HG03565 (cell line): Measurements from ENCODE around the gene RMC1.
A peak's percentile ranks its signal among the peaks of the same experiment; 100 is the strongest.
"Not testable (repeated sequence)": the region's sequence is repeated elsewhere in the genome, so short reads cannot be mapped to it uniquely, and the experiment has no call there.

Source experiments
- ATAC-seq: cut with Tn5 transposase; IDR thresholded peaks from one replicate; pipeline ENCODE4 v1.9.1; 2021; ENCODE audit warnings: mild to moderate bottlenecking, moderate library complexity; ENCODE audit not compliant: unreplicated experiment

Gene RMC1

DNA sequence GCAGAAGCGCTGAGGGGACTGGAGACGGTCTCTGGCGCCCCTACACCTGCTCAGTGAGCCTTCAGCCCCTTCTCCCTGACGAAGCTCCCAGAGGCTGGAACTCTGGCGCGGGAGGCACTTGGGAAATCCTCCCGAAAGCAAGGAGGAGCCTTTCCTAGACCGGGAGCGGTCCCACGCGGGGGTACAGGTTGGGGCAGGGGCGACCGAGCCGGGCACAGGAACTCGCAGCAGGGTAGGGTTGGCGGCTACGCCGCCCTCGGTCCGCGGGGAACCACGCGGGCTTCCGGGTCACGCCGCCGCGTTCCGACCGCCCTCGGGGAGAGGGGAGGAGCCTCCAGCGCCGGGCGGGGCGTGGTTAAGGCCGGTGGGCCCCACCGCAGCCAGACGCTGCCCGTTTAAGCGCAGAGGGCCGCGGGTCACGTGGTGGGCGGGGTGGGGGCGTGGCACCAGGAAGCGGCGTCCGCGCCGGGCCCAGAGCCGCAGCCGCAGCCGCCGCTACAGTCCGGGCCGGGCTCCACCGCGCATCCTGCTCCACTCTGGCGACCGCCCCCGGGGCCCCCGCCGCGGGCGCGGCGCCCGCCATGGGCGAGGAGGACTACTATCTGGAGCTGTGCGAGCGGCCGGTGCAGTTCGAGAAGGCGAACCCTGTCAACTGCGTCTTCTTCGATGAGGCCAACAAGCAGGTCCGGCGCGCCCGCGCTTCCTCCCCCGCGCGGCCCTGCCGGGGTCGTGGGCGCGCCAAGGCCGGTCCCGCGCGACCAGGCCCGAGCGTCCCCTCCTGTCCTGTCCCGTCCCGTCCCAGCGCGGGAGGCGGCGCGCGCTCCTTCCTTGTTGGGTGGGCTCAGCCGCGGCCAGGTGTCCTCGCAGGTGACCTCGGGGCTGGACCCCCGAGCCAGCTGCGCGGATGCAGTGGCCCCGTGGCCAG lies at the start of gene RMC1:
Gene RMC1 (plus strand): TSS at position 474 of the 925 bp plus-strand sequence. CDS start 108 bp downstream, at position 582.
- peak; percentile 64 for ATAC-seq

DNA sequence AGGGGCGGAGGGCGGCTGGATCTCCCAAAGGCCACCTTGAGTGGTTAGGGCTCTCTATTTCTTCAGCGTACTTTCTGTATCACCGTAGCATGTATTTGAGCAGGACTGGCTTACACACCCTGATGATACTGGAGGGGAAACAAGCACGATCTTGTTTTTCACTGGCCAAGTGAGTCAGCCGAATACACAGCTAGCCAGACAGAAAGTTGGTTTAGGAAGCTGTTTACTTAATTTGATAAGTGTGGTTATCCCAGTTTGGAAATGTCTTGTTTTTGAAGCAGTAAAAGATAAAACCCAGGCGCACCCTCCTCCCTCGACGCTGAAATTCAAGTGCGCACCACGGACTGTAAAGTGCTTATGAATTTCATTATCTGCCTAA lies 49.6 kb upstream of the RMC1 start:
- no peak for ATAC-seq

DNA sequence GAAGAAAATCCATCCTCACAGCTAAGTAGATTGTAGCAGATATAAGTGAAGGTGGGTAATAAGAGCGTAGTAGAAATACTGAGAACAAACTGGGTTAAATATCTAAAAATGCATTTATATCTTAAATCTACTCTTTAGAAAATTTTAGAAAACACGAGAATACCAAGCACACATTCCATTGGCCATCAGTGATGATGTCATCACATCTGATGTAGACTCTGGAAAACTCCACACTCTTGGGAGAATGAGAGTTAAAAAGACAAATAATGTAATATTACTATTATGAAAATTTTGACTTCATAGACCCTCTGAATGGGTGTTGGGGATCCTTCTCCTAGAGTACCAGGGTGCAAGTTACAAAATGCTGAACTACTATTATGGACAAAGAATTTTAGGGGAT lies 46.5 kb upstream of the RMC1 start:
- no peak for ATAC-seq

DNA sequence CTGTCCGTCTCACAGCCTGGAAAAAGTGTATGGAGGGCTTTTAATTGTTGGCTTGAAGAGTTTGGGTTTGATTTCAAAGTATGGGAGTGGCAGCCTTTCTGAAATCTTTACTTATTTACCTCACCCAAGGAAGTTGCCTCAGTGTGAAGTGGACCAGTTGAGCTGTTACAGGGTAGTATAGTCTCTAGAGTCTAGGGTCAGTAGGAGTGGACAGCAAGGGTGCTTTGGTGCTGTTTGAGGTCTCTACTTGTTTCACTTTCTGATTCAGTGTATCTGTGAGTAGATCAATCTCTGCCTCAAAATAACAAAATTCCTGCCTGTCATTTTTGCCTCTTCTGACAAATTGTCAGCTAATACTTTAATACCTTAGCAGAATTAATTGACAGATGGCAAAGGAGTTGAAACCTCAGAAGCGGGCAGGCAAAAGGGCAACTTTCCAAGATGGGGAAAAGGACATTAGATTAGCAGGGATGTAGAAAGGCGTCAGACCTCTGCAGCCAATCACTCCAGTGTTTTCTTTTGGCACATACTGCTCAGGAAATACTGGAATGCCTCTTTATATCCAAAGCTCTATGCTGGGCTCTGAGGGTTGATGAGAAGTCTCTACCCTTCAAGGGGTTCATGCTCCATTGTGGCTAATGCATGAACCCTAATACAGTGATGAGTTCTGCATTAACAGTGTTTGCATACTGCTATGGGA lies 44.3 kb upstream of the RMC1 start:
- ATAC-seq = no peak

DNA sequence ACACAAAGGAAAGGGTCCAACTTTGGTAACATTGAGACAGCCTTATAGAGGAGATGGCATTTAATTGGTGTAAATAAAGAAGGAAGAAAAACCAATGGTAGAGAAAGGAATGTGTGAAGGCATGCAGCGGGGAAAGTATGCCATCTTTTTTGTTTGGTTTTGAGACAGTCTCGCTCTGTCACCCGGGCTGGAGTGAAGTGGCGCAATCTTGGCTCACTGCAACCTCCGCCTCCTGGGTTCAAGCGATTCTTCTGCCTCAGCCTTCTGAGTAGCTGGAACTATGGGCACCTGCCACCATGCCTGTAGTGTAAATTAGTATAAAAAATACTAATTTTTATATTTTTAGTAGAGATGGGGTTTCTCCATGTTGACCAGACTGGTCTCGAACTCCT lies 43.8 kb upstream of the RMC1 start:
- no peak for ATAC-seq

DNA sequence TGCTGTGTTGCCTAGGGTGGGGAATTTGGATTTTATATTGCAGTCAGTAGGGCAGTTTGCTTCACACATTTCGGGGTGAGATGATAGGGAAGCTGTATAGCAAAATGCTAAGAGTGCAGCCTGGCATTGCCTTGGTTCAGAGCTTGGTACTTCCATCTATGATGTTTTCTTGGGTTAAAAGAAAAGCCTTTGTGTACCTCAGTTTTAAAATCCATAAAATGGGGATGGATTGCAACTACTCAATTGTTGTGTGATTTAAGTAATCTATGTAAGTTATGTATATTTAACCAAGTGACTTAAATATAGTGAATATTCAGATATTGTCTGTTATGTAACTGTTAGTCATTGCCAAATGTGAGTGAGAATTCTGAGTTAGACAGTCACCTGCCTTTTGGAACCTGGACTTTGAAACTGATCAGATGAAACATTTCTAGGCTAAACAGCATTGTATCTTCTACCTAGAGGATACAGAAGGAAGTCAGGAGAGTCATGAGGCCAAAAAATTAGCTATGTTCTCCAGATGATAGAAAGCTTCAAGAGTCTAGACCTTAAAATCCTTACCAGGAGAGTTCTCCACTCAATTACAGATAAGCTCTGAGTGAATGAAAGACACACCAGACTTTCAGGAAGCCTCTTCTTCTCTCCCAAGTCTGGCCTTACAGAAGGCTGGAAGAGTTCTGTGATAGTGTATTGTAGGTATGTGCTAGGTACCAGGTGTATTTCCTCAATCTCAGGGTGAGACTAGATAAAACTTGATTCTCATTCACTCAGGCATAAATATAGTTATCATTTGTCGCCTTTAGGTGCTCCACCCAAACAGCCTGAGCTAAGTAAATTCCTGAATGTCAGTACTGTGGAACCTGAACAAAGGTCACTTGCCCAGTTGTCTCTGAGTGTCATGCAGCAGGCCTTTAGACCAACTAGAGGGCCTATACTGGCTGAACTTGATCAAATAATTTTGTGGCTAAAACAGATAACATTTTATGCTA lies 42.7 kb upstream of the RMC1 start:
- no peak for ATAC-seq

DNA sequence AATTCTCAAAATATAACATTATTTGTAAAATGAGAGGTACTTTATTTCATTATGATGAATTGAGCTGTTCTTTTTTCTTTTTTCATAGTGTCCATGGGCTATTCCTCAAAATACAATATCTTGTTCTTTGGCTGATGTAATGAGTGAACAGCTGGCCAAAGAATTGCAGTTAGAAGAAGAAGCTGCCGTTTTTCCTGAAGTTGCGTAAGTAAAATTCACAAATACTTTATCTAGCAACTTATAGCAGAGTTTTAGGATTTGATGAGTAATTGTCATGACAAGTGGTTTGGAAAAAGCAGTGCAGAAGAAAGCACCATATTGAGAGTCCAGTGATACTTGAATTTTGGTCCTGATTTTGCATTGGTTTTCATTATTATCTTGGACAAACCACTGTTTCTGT lies 40.4 kb upstream of the RMC1 start:
- ATAC-seq = no peak

DNA sequence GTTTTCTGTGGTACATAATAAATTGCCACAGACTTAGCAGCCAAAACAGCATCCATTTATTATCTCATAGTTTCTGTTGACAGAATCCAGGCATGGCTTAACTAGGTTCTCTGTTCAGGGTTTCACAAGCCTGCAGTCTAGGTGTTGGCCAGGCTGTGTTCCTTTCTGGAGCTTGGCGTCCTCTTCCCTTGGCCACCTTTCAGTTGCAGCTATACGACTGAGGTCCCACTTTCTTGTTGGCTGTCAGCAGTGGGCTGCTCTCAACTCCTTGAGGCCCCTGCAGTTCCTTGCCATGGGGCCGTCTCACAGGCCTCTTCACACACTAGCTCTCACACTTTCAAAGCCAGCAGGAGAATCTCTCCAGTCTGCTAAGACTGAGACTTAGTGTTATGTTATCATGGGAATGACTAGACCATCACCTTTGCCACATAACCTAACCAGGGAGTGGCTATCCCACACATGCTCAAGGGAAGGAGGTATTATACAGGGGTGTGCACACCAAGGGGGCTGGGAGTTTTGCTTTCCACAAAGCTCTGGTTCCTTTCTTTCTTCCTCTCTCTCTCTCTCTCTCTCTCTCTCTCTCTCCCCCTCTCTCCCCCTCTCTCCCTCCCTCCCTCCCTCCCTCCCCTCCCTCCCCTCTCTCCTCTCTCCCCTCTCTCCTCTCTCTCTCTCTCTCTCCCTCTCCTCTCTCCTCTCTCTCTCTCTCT lies 34.4 kb upstream of the RMC1 start:
- ATAC-seq = no peak

DNA sequence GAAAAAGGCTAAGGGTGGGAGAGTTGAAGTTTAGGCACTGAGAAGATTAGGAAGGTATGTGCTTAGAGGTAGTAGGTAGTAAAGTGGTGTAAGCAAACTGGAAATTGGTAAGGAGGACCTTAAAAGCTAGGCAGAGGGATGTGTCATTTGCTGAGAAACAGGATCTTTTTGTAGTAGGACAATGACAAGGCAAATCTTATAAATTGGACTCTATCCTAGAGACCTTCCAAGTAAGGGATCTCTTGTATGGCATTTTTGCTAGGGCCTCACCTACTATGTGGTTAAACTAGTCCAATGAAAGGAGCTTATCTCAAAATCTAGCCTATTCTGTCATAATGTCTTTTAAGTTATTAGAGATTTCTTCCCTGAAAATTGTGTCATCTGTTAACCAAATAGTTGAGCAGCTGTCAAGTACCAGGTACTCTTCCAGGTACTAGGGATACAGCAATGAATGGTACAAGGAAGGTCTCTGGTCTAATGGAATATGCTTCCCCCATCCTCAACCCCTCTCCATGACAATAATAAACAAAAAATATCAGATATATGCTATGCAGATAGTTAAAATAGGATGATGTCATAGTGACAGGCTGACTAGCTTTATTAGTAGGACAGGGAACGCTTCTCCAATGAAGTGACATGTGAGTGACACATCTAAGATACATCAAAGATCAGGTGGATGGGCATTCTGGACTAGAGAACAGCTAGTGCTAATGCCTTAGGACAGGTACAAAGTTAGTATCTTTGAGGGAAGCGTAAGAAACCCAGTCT lies 32.5 kb upstream of the RMC1 start:
- no peak for ATAC-seq

DNA sequence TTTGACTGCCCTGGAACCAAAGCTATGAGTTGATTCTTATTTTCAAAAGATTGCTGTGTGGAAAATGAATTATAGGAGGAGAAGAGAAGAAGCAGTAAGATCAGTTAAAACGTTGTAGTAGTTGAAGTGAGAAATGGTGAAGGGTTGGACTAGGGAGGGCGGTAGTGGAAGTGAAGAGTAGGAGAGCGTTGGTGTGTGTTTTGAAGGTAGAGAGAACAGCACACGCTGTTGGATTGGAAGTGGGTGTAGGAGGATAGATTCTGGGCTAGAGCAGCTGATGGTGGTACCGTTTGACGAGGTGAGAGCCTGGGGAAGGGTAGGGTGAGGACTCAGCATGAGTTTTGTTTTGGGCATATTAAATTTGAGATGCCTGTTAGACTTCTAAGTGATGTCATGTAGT lies 31.8 kb upstream of the RMC1 start:
- no peak for ATAC-seq

DNA sequence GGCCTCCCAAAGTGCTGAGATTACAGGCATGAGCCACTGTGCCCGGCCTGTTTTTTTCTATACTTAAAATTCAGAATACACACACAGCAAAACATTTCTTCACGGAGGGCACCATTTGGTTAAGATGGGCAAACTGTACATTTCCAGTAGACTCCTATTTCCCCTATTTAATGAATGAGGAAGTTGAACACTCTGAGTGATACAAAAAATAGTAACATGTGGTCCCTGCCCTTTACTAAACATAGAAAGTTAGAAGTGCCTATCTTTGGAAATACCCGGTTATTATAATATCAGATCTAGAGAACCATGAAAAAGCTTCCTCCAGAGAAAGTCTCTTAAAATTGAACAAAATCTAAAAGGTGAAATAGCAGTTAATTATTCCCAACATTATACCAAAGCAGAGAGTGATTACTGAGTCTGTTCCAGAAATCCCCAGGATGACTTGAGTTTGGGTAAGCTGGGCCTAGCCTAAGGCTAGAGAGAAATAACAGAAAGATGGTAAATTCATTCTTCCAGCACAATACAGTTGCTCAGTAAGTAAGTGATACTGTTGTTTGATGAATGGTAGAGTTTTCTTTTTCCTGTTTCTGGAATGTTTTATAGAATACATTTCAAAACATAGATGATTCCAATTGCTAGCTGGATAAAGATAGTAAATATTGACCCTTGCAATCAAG lies 23.3 kb upstream of the RMC1 start:
- ATAC-seq = no peak

DNA sequence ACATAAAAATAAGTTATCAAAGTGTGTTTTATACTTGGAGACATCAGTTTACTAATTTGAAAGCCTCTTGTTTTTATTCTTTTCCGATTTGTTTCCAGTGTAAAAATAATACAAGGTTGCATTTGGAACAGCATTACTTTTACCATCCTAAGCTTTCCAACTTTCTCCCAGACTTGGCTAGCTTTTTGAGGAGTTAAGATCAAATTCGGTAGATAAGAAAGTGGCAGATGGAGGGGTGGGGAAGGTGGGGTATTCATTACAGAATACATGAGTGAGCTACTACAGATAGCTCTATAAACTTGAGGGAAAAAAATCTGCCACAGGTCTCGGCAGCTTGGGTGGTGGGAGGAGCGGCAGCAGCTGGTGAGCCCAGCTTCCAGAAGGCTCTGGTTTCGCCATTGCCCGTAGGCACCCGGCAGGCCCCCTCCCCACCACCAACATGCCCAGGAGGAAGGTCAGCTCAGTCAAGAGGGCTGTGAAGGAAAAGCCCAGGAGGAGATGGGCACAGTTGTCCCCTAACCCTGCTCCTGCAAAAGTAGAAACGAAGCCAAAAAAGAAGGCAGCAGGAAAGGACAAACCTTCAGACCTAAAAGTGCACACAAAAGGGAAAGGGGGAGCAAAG lies 18.6 kb upstream of the RMC1 start:
- ATAC-seq = no peak

DNA sequence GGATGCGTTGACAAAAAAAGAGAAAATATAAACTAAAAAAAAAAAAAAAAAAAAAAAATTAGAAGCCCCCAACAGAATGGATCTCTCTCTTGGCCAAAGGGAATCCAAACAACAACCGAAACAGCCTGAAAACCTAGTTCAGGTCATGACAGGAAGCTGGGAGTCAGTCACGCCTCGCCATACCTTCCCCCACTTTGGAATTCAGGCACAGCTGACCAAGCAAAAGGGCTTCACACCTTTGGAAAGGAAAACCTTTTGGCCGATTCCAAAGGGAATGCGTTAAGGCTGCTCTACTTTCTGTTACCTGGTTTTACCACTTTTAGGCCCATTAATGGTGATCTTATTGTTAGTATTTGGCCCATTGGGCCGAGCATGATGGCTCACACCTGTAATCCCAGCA lies 17.9 kb upstream of the RMC1 start:
- ATAC-seq = no peak

DNA sequence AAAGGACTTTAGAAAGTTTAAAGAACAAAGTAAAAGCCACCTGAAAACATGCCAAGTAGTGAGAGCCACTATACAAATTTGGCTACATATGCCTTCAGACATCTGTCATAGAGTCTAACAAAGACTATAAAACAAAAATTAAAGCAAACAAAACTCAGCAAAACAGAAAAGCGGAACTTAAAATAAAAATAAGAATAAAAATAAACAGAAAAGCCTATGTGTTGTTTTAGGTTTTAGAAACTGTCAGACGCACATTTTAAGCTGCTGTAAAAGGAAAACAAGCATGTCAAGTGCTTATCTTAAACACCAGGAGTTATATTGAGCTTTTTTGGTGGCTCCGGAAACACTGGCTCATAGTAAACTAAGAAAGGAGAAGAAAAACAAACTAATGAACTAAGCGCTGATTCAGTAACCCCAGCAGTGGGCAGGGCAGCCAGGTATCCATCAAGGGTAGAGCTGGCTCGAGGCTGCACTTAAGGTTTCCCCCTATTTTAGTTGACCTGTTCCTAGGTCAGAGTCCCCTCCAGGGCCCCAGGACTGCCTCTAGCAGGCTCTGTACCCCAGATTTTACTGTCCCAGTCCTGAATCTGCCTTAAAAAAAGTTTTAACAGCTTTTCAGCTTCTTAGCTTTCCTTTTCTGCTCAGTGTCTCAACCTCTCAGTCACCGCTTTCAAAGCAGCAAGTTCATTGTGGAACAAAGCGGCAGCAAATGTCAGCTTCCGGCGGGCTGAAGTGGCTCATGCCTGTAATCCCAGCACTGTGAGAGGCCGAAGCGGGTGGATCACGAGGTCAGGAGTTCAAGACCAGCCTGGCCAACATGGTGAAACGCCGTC lies 15.4 kb upstream of the RMC1 start:
- ATAC-seq = peak; percentile 78

DNA sequence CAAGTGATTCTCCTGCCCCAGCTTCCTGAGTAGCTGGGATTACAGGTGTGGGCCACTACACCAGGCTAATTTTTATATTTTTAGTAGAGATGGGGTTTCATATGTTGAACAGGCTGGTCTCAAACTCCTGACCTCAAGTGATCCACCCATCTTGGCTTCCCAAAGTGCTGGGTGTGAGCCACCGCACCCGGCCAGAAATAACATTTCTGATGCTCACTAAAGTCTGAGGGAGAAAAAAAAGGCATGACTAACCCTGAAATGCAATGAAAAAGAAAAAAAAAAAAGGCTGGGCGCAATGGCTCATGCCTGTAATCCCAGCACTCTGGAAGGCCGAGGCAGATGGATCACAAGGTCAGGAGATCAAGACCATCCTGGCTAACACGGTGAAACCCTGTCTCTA lies 13.7 kb upstream of the RMC1 start:
- not testable (repeated sequence) for ATAC-seq

DNA sequence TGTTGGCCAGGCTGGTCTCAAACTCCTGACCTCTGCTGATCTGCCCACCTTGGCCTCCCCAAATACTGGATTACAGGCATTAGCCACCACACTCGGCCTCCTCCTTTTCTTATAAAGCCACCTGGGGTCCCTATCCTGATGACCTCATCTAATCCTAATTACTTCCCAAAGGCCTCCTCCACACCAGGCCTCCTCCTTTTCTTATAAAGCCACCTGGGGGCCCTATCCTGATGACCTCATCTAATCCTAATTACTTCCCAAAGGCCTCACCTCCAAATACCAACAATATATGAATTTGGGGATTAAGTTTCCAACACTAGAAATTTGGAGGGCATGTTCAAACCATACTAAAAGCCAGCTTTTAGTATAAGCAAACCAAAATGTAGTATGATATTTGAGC lies 9.7 kb upstream of the RMC1 start:
- no peak for ATAC-seq

DNA sequence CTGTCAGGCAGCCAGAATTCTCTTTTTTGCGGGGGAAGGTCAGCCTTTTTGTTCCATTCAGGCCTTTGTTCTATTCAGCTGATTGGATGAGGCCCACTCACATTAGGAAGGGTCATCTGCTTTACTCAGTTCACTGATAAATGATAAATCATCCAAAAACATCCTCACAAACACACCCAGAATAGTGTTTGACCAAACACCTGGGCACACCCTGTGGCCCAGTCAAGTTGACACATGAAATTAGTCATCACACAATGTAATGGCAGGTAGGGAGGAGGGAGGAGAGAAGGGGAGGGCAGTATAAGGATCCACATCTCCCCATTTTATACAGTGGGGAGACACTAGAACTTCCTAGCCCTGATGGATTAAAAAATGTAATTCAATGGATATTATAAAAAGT lies 8.3 kb upstream of the RMC1 start:
- ATAC-seq = no peak
